ENCODE measurements around the gene NECAP2.

NECAP2 gene

DNA sequence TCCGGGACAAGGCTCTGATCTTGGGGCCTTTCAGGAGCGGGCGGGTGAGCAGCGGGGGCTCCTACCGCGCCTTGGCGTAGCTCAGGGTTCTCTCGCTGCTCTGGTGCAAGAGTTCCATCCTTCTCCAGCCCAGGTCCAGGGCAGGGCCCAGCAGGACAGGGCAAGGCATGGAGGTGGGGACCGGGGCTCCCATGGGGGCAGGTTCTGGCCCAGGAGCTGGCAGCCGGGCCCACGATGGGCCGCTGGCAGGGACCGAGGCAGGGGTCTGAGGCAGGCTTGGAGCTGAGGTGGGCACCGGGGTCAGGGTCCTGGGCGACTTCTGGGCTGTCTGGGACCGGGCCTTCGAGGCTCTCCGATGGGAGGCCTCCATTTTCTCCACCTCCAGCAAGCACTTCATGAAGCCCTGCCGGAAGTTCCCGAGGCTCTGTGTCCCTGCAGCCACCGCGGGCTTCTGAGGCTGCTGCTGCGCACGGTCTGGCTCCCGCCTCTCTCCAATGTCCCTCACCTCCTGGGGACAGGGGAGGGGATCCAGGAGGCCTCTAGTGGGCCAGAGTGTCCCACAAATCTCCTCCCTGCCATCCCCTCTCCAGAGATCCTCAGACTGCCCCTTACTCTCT is 30.9 kb upstream of the NECAP2 start (continued):
- TF ChIP-seq CSDC2 (CRISPR knock-in tag; IDR thresholded peaks at IDR 0.05) (no peak), RARB (CRISPR knock-in tag; IDR thresholded peaks at IDR 0.05) (no peak), TOX (CRISPR knock-in tag; IDR thresholded peaks at IDR 0.05; ENCODE audit: borderline replicate concordance) (no peak), ZFP3 (CRISPR knock-in tag; IDR thresholded peaks at IDR 0.05) (no peak), ZC3H10 (CRISPR knock-in tag; IDR thresholded peaks at IDR 0.05) (no peak)

- TF ChIP-seq ZNF70 (CRISPR knock-in tag; IDR thresholded peaks at IDR 0.05) (no peak), ZNF565 (CRISPR knock-in tag; conservative IDR thresholded peaks at IDR 0.05; ENCODE audit: low read depth) (no peak), ARNTL (CRISPR knock-in tag; IDR thresholded peaks at IDR 0.05; ENCODE audit: borderline replicate concordance, low read depth) (no peak), CREB5 (CRISPR knock-in tag; IDR thresholded peaks at IDR 0.05; ENCODE audit: low read depth) (no peak), GLIS3 (CRISPR knock-in tag; IDR thresholded peaks at IDR 0.05) (no peak)
- ATAC-seq: no peak
Observed at GRCh38 chr1:16410803-16411202, 29.7 kb upstream of the NECAP2 start.

GRCh38 chr1:16413191-16413590 is 27.3 kb upstream of the NECAP2 start:
- TF ChIP-seq TSHZ2 (CRISPR knock-in tag; IDR thresholded peaks at IDR 0.05) (no peak), ZFP30 (CRISPR knock-in tag; IDR thresholded peaks at IDR 0.05) (no peak), CSDC2 (CRISPR knock-in tag; IDR thresholded peaks at IDR 0.05) (no peak)
- no peak for ATAC-seq

- ATAC-seq: no peak
- TF ChIP-seq ZC3H10 (CRISPR knock-in tag; IDR thresholded peaks at IDR 0.05): no peak
- TF ChIP-seq ZNF70 (CRISPR knock-in tag; IDR thresholded peaks at IDR 0.05): no peak
- TF ChIP-seq ARNTL (CRISPR knock-in tag; IDR thresholded peaks at IDR 0.05; ENCODE audit: borderline replicate concordance, low read depth): no peak
- TF ChIP-seq RARB (CRISPR knock-in tag; IDR thresholded peaks at IDR 0.05): no peak
- TF ChIP-seq, protein P1, sequence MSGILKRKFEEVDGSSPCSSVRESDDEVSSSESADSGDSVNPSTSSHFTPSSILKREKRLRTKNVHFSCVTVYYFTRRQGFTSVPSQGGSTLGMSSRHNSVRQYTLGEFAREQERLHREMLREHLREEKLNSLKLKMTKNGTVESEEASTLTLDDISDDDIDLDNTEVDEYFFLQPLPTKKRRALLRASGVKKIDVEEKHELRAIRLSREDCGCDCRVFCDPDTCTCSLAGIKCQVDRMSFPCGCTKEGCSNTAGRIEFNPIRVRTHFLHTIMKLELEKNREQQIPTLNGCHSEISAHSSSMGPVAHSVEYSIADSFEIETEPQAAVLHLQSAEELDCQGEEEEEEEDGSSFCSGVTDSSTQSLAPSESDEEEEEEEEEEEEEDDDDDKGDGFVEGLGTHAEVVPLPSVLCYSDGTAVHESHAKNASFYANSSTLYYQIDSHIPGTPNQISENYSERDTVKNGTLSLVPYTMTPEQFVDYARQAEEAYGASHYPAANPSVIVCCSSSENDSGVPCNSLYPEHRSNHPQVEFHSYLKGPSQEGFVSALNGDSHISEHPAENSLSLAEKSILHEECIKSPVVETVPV (CRISPR knock-in tag; IDR thresholded peaks at IDR 0.05): no peak
- no peak for TF ChIP-seq TCF4 (CRISPR knock-in tag; IDR thresholded peaks at IDR 0.05; ENCODE audit: borderline replicate concordance)
- no peak for TF ChIP-seq ESRRG (CRISPR knock-in tag; IDR thresholded peaks at IDR 0.05)
- no peak for TF ChIP-seq TOX (CRISPR knock-in tag; IDR thresholded peaks at IDR 0.05; ENCODE audit: borderline replicate concordance)
- TF ChIP-seq ISL1 (CRISPR knock-in tag; IDR thresholded peaks at IDR 0.05): no peak
- TF ChIP-seq CREB5 (CRISPR knock-in tag; IDR thresholded peaks at IDR 0.05; ENCODE audit: low read depth): no peak
- TF ChIP-seq, protein P2, sequence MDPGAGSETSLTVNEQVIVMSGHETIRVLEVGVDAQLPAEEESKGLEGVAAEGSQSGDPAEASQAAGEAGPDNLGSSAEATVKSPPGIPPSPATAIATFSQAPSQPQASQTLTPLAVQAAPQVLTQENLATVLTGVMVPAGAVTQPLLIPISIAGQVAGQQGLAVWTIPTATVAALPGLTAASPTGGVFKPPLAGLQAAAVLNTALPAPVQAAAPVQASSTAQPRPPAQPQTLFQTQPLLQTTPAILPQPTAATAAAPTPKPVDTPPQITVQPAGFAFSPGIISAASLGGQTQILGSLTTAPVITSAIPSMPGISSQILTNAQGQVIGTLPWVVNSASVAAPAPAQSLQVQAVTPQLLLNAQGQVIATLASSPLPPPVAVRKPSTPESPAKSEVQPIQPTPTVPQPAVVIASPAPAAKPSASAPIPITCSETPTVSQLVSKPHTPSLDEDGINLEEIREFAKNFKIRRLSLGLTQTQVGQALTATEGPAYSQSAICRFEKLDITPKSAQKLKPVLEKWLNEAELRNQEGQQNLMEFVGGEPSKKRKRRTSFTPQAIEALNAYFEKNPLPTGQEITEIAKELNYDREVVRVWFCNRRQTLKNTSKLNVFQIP (CRISPR knock-in tag; IDR thresholded peaks at IDR 0.05; ENCODE audit: borderline replicate concordance, low read depth): no peak
- no peak for TF ChIP-seq ZNF8 (CRISPR knock-in tag; IDR thresholded peaks at IDR 0.05)
- TF ChIP-seq PATZ1 (CRISPR knock-in tag; IDR thresholded peaks at IDR 0.05; ENCODE audit: borderline replicate concordance): no peak
- TF ChIP-seq OSR1 (CRISPR knock-in tag; IDR thresholded peaks at IDR 0.05): no peak
- no peak for TF ChIP-seq CSDC2 (CRISPR knock-in tag; IDR thresholded peaks at IDR 0.05)
- TF ChIP-seq GLIS3 (CRISPR knock-in tag; IDR thresholded peaks at IDR 0.05): no peak
- no peak for TF ChIP-seq SNAI2 (CRISPR knock-in tag; IDR thresholded peaks at IDR 0.05)
- TF ChIP-seq ZFP30 (CRISPR knock-in tag; IDR thresholded peaks at IDR 0.05): no peak
- TF ChIP-seq ZFP3 (CRISPR knock-in tag; IDR thresholded peaks at IDR 0.05): no peak
Observed at GRCh38 chr1:16418823-16419425, 21.6 kb upstream of the NECAP2 start.

Data from SK-N-SH treated with all-trans-retinoic acid at 6 μM for 48 hours (cell line).